IPS-18c (cell line): Measurements from ENCODE around the gene C10orf120.

Source experiments
- H3K4me3 ChIP-seq: 2 replicates; pipeline ENCODE4 v1.7.0; 2013; ENCODE audit warnings: low read depth, mild to moderate bottlenecking, low read length, moderate library complexity; ENCODE audit not compliant: insufficient read depth
- H3K9me3 ChIP-seq: one replicate; pipeline ENCODE4 v1.6.1; 2013; ENCODE audit warnings: mild to moderate bottlenecking, low read length, moderate library complexity; ENCODE audit not compliant: control insufficient read depth, insufficient read depth

The C10orf120 gene

DNA sequence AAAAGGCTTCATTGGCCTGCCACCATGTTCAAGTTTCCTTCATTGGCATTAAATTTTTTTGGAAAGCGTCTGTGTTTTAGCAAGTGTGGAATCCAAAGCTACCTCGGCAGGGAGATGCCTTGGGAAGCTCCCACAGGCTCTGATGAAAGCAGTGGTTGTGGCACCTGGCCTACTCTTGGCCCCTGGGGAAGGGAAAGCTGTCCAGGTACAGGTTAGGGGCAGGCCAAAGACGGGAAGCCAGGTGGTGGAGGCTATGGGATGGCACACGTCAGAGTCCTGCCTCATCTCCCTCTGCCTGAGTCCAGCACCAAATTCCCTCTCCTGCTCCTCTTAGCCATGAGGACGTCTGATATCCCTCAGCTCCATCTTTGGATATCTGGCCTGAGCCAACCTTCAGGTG is 49.7 kb downstream of the C10orf120 start:
- H3K4me3 ChIP-seq: no peak overlapping the region

DNA sequence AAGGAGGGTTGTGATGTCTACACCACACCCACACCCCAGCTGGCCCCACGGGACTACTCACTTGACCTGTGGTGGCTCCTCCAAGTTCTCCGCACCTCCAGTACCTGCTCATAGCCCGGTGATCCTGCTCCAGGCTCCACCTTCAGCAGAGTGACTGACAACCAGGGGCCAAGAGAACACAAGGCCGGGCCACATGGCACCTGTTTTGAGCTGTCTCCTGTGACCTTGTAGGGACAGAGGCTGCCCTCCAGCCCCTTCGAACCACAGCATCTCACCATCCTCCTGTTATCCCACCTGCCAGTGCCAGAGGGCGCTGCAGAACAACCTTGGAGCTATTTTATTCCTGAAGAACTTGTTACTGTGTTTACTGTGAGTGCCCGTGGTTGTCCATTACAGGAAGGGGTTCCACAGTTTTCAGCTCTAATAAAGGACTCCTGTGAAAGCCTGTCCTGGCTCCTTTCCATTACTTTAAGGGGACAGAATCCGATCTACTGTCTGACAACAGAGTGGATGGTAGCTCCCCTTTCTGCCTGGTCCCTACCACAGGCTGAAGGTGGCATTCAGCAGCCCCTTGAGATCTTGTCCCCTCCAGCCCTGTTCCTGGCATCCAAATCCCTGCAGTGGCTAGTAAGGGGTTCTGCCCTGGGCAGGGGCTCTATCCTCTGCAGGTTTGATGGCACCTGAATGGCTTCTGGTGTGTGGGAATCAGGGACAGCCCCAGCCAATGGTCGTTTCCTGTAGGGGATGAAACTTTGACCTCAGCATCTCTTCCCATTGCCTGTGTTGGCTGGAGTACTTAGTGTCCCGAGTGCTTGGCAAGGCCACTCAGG is 50.8 kb downstream of the C10orf120 start:
- Histone ChIP-seq H3K4me3 (no peak overlapping the region), H3K9me3 (no peaks in the 10 kb centered on the region)

More for the DNA sequence above, 49.7 kb downstream of the C10orf120 start:
- H3K9me3 ChIP-seq: no peaks in the 10 kb centered on the region
